ENCODE measurements around the gene EAF1.

EAF1 gene

DNA sequence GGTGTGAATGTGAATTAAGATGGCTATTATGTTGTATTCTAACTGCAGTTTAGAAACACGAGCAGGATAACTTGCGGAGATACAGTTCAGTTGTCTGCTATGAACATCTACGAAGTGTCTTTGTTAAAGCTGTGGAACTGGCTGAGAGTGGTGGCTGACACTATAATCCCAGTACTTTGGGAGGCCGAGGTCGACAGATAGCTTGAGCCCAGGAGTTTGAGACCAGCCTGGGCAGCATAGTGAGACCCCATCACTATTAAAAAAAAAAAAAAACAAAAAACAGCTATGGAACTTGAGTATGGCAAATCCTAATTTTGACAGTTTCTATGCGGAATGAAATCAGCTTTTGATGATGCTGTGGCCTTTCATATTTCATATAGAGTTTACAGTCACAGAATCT, 1.7 kb downstream of the EAF1 start:
- Histone ChIP-seq H4K20me1 (ENCODE audit: insufficient read depth, low read length) (no peaks in the 10 kb centered on the region), H3K4me1 (ENCODE audit: insufficient read depth, low read length, severe bottlenecking) (peaks cover 37% of the 10 kb centered on the region), H2AFZ (ENCODE audit: low read length) (no peak overlapping the region), H3K4me3 (ENCODE audit: low read depth, low read length, poor library complexity, severe bottlenecking) (peak overlapping the region; percentile 95), H3K9me3 (ENCODE audit: low read length) (no peaks in the 10 kb centered on the region), H3K9ac (ENCODE audit: low read length) (peak overlapping the region; percentile 83; the same call in 1 of the 2 replicates), H3F3A (ENCODE audit: insufficient read depth, low read length) (no peaks in the 10 kb centered on the region), H3K9me2 (ENCODE audit: low read depth, low read length) (no peaks in the 10 kb centered on the region), H3K27me3 (ENCODE audit: insufficient read depth, low read length) (no peaks in the 10 kb centered on the region), H3K4me2 (ENCODE audit: low read length) (peak overlapping the region; percentile 70), H3K27ac (ENCODE audit: low read depth, low read length, poor library complexity, severe bottlenecking) (no peak overlapping the region), H3K79me2 (ENCODE audit: insufficient read depth, low read length) (peaks cover 32% of the 10 kb centered on the region), H3K36me3 (ENCODE audit: insufficient read depth, low read length) (peaks cover 37% of the 10 kb centered on the region)
- TF ChIP-seq, protein P1, sequence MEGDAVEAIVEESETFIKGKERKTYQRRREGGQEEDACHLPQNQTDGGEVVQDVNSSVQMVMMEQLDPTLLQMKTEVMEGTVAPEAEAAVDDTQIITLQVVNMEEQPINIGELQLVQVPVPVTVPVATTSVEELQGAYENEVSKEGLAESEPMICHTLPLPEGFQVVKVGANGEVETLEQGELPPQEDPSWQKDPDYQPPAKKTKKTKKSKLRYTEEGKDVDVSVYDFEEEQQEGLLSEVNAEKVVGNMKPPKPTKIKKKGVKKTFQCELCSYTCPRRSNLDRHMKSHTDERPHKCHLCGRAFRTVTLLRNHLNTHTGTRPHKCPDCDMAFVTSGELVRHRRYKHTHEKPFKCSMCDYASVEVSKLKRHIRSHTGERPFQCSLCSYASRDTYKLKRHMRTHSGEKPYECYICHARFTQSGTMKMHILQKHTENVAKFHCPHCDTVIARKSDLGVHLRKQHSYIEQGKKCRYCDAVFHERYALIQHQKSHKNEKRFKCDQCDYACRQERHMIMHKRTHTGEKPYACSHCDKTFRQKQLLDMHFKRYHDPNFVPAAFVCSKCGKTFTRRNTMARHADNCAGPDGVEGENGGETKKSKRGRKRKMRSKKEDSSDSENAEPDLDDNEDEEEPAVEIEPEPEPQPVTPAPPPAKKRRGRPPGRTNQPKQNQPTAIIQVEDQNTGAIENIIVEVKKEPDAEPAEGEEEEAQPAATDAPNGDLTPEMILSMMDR (IDR thresholded peaks at IDR 0.05; ENCODE audit: low read length), result no peak
- no peak for TF ChIP-seq EZH2 (IDR thresholded peaks at IDR 0.05; ENCODE audit: borderline replicate concordance, low read length)

DNA sequence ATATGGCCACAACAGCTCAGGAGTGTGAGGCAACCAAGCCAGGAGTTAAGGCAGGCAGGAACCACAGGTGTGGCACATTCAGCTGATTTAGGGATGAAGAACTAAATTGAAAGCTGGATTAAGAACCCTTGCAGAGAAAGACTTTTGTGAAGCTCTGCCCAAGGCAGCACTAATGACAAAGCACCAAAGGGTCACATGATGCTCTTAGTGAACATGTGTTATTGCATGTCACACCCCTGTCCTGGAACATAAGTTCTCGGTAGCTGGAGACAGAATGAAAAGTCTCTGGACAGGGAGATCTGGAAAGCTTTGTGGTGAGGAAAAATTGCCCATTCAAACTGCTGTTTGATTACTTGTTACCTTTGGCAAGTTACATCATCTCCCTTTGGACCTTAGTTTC, 3.2 kb downstream of the EAF1 start:
- no peaks in the 10 kb centered on the region for H3K9me2 ChIP-seq (ENCODE audit: low read depth, low read length)
- TF ChIP-seq, protein P1 (IDR thresholded peaks at IDR 0.05; ENCODE audit: low read length), result no peak
- TF ChIP-seq EZH2 (IDR thresholded peaks at IDR 0.05; ENCODE audit: borderline replicate concordance, low read length), result no peak
- no peaks in the 10 kb centered on the region for H3K9me3 ChIP-seq (ENCODE audit: low read length)
- H3K79me2 ChIP-seq (ENCODE audit: insufficient read depth, low read length), result peaks cover 32% of the 10 kb centered on the region
- no peaks in the 10 kb centered on the region; the same call in 1 of the 2 replicates for H3F3A ChIP-seq (ENCODE audit: insufficient read depth, low read length)
- H3K9ac ChIP-seq (ENCODE audit: low read length), result no peak overlapping the region
- no peak overlapping the region for H3K4me2 ChIP-seq (ENCODE audit: low read length)
- H3K4me1 ChIP-seq (ENCODE audit: insufficient read depth, low read length, severe bottlenecking), result peaks cover 29% of the 10 kb centered on the region
- peaks cover 40% of the 10 kb centered on the region for H3K36me3 ChIP-seq (ENCODE audit: insufficient read depth, low read length)
- H3K4me3 ChIP-seq (ENCODE audit: low read depth, low read length, poor library complexity, severe bottlenecking), result no peak overlapping the region
- no peak overlapping the region for H3K27ac ChIP-seq (ENCODE audit: low read depth, low read length, poor library complexity, severe bottlenecking)
- H4K20me1 ChIP-seq (ENCODE audit: insufficient read depth, low read length), result no peaks in the 10 kb centered on the region
- no peak overlapping the region for H2AFZ ChIP-seq (ENCODE audit: low read length)
- no peaks in the 10 kb centered on the region for H3K27me3 ChIP-seq (ENCODE audit: insufficient read depth, low read length)

DNA sequence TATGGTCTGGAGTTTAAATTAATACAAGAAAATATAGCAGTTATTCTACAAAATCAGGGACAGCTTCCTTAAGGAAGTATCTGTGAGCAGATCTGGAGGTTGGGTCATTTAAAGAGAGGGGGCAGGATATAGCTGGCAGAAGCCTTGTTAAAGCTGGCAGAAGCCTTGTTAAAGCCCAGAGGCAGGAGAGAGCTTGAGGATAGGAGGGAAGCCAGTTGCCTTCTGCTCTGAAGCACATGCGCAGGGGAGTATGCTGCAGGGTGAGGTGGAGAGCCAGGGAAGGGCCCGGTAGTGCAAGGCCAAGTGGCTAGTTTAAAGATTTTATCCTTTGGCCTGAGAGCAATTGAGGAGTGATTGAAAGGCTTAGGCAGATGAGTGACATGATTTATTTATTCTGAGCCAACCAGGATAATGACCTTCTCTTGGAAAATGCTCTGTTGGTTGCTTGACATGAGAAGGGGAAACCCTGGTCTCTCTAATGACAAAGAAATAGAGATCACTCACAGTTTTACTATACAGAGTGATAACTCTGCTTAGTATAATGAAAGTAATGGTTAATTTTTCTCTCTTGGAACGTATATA, 3.9 kb downstream of the EAF1 start:
- Histone ChIP-seq H2AFZ (ENCODE audit: low read length) (no peak overlapping the region), H3K36me3 (ENCODE audit: insufficient read depth, low read length) (peaks cover 47% of the 10 kb centered on the region), H3F3A (ENCODE audit: insufficient read depth, low read length) (no peaks in the 10 kb centered on the region; the same call in 1 of the 2 replicates), H3K27me3 (ENCODE audit: insufficient read depth, low read length) (no peaks in the 10 kb centered on the region), H3K79me2 (ENCODE audit: insufficient read depth, low read length) (peaks cover 29% of the 10 kb centered on the region), H3K4me2 (ENCODE audit: low read length) (no peak overlapping the region), H3K9ac (ENCODE audit: low read length) (no peak overlapping the region), H3K27ac (ENCODE audit: low read depth, low read length, poor library complexity, severe bottlenecking) (no peak overlapping the region), H3K9me2 (ENCODE audit: low read depth, low read length) (no peaks in the 10 kb centered on the region), H3K4me1 (ENCODE audit: insufficient read depth, low read length, severe bottlenecking) (peaks cover 22% of the 10 kb centered on the region), H3K4me3 (ENCODE audit: low read depth, low read length, poor library complexity, severe bottlenecking) (no peak overlapping the region), H3K9me3 (ENCODE audit: low read length) (no peaks in the 10 kb centered on the region), H4K20me1 (ENCODE audit: insufficient read depth, low read length) (no peaks in the 10 kb centered on the region)
- TF ChIP-seq EZH2 (IDR thresholded peaks at IDR 0.05; ENCODE audit: borderline replicate concordance, low read length), result no peak
- TF ChIP-seq, protein P1 (IDR thresholded peaks at IDR 0.05; ENCODE audit: low read length), result no peak

Data from OCI-LY1 (cell line).